Measurements from ENCODE around the gene GGCT. TPM values are rescaled to one million over a fixed set of nuclear protein-coding genes. Genes with fewer than 3 reads are reported as not detected.

The GGCT gene
- total RNA-seq, 4 donors from 2014 or later, result 10.8 to 39.9 (median 17.8) TPM

GRCh38 chr7:30470163-30470770 lies 34.4 kb downstream of the GGCT start:
- WGBS, result 33% methylated on average over 9 of the region's 14 CpGs
- Histone ChIP-seq H3K27ac (replicated peaks in 1 of 4) (peak overlapping the region; percentile 84 to 87 (median 85)), H3K4me1 (peaks cover 94 to 100% (median 98%) of the 10 kb centered on the region in 4 donors), H3K36me3 (peaks cover 0 to 5% (median 0%) of the 10 kb centered on the region in 4 donors), H3K9me3 (no peaks in the 10 kb centered on the region), H3K27me3 (no peaks in the 10 kb centered on the region), H3K4me3 (peak overlapping the region in 3 of 4 donors; percentile 11 to 19 (median 17))
- intact Hi-C loops (cut with DNase I), result loop anchor here (10.0 kb wide), 1 partner anchor 185 kb away; the partner anchor contains the start of gene ZNRF2
- TF ChIP-seq POLR2AphosphoS5 (IDR thresholded peaks at IDR 0.05), result peak in 1 of 2 donors; percentile 26
- TF ChIP-seq EP300 (IDR thresholded peaks at IDR 0.05), result no peak
- DNase-seq (ENCODE audit: extremely low spot score), result no peak

DNA sequence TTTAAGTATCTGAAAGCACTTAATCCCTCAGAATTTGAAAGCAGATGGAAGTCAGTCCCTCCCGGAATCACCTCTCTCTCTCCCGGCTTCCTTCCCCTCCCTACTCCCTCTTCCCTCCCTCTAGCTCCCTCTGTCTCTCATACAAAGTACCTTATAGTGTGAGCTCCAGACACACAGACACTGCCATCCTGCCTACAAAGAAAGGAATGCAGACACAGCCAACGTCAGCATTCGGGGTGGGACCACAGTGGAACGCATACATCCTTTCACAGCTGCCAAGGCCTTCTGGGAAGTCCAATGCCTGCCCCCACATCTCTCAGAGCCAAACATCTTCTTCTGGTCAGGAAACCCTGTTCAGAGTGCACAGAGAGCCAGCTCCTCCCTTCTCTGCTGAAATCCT lies 35.3 kb downstream of the GGCT start:
- Histone ChIP-seq H3K4me1 (peaks cover 94 to 100% (median 98%) of the 10 kb centered on the region in 4 donors), H3K9me3 (no peaks in the 10 kb centered on the region), H3K27ac (replicated peaks in 1 of 4) (peak overlapping the region; percentile 84 to 87 (median 85)), H3K36me3 (peaks cover 0 to under 1% (median 0%) of the 10 kb centered on the region in 4 donors), H3K27me3 (no peaks in the 10 kb centered on the region), H3K4me3 (peak overlapping the region; percentile 3 to 32 (median 15))
- TF ChIP-seq, protein P1, sequence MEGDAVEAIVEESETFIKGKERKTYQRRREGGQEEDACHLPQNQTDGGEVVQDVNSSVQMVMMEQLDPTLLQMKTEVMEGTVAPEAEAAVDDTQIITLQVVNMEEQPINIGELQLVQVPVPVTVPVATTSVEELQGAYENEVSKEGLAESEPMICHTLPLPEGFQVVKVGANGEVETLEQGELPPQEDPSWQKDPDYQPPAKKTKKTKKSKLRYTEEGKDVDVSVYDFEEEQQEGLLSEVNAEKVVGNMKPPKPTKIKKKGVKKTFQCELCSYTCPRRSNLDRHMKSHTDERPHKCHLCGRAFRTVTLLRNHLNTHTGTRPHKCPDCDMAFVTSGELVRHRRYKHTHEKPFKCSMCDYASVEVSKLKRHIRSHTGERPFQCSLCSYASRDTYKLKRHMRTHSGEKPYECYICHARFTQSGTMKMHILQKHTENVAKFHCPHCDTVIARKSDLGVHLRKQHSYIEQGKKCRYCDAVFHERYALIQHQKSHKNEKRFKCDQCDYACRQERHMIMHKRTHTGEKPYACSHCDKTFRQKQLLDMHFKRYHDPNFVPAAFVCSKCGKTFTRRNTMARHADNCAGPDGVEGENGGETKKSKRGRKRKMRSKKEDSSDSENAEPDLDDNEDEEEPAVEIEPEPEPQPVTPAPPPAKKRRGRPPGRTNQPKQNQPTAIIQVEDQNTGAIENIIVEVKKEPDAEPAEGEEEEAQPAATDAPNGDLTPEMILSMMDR (IDR thresholded peaks at IDR 0.05), result peak; percentile 41 to 59 (median 49)
- peak; percentile 95 for TF ChIP-seq EP300 (IDR thresholded peaks at IDR 0.05)
- TF ChIP-seq POLR2A (IDR thresholded peaks at IDR 0.05; ENCODE audit: low read depth), result peak; percentile 32
- peak; percentile 84 to 86 for TF ChIP-seq POLR2AphosphoS5 (IDR thresholded peaks at IDR 0.05)
- WGBS, result 7% methylated on average over 5 of the region's 5 CpGs
- DNase-seq (ENCODE audit: extremely low spot score), result peak; percentile 97
- intact Hi-C loops (cut with DNase I), result loop anchor here (5.0 kb wide), 1 partner anchor 37 kb away; no protein-coding TSS in a partner anchor

DNA sequence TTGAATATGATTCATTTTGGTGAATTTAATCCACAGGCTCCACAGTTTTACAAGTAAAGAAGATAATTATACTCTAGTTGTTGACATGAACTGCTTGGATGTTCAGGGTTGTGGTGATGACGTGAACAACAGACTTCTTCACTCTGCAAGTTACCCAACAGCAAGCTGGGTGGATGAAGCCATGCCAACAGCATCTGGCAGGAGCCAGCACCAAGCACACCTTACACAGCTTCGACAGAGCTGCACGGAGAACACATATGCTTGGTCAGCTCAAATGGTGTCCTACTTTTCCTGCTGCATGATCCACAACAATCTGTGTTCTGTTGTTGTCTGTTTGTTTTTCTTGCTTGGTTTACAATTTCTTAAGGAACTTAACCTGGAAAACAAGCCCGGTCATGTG lies 35.8 kb downstream of the GGCT start:
- H3K4me1 ChIP-seq, result peaks cover 94 to 100% (median 99%) of the 10 kb centered on the region in 4 donors
- peak overlapping the region; percentile 84 to 87 (median 85) for H3K27ac ChIP-seq (replicated peaks in 1 of 4)

DNA sequence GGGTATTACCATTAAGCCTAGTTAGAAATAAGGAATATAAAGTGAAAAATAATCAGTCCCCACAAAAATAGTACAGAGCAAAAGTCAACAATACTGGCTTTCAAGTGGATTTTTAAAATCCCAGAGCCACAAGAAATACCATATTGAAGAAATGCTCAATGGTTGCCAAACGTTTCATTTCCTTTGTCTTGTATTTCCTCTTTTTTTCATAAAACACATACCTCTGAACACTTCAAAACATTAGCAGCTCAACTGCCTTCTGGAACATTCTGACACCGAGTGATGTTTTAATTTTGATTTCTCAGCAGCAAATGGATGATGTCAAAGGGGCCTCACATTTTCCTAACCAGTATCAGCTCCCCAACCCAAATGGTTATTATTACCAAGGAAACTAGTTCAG lies 36.6 kb downstream of the GGCT start:
- TF ChIP-seq EP300 (IDR thresholded peaks at IDR 0.05) (no peak), POLR2AphosphoS5 (IDR thresholded peaks at IDR 0.05) (no peak), POLR2A (IDR thresholded peaks at IDR 0.05; ENCODE audit: low read depth) (no peak)
- TF ChIP-seq, protein P1 (IDR thresholded peaks at IDR 0.05), result no peak
- H3K4me3 ChIP-seq, result no peak overlapping the region
- peak overlapping the region; percentile 84 to 87 (median 85) for H3K27ac ChIP-seq (replicated peaks in 1 of 4)
- H3K9me3 ChIP-seq, result no peaks in the 10 kb centered on the region
- H3K4me1 ChIP-seq, result peaks cover 92 to 100% (median 97%) of the 10 kb centered on the region in 4 donors
- H3K27me3 ChIP-seq, result no peaks in the 10 kb centered on the region
- no peaks in the 10 kb centered on the region for H3K36me3 ChIP-seq
- WGBS, result 60% methylated on average over 2 of the region's 2 CpGs
- DNase-seq (ENCODE audit: extremely low spot score), result no peak
- intact Hi-C loops (cut with DNase I), result loop anchor here (5.0 kb wide), 1 partner anchor 36 kb away; no protein-coding TSS in a partner anchor

More for the DNA sequence above, 35.8 kb downstream of the GGCT start:
- Histone ChIP-seq H3K9me3 (no peaks in the 10 kb centered on the region), H3K36me3 (no peaks in the 10 kb centered on the region), H3K4me3 (peak overlapping the region; percentile 3 to 32 (median 15)), H3K27me3 (no peaks in the 10 kb centered on the region)
- DNase-seq (ENCODE audit: extremely low spot score), result no peak
- 61% methylated on average over 4 of the region's 4 CpGs for WGBS
- TF ChIP-seq, protein P1 (IDR thresholded peaks at IDR 0.05), result no peak
- TF ChIP-seq POLR2AphosphoS5 (IDR thresholded peaks at IDR 0.05), result no peak
- TF ChIP-seq EP300 (IDR thresholded peaks at IDR 0.05), result no peak
- no peak for TF ChIP-seq POLR2A (IDR thresholded peaks at IDR 0.05; ENCODE audit: low read depth)
- intact Hi-C loops (cut with DNase I), result loop anchor here (5.0 kb wide), 1 partner anchor 36 kb away; no protein-coding TSS in a partner anchor

- Histone ChIP-seq H3K4me1 (peaks cover 84 to 99% (median 89%) of the 10 kb centered on the region in 4 donors), H3K9me3 (no peaks in the 10 kb centered on the region), H3K27me3 (no peaks in the 10 kb centered on the region), H3K27ac (replicated peaks in 1 of 4) (peak overlapping the region in 3 of 4 donors; percentile 40 to 85 (median 84)), H3K4me3 (no peak overlapping the region), H3K36me3 (no peaks in the 10 kb centered on the region)
- intact Hi-C loops (cut with DNase I), result loop anchor here (5.0 kb wide), 1 partner anchor 35 kb away; no protein-coding TSS in a partner anchor
- 90% methylated on average over 4 of the region's 4 CpGs for WGBS
- TF ChIP-seq POLR2A (IDR thresholded peaks at IDR 0.05; ENCODE audit: low read depth) (no peak), POLR2AphosphoS5 (IDR thresholded peaks at IDR 0.05) (no peak), EP300 (IDR thresholded peaks at IDR 0.05) (no peak)
- TF ChIP-seq, protein P1 (IDR thresholded peaks at IDR 0.05), result no peak
- DNase-seq (ENCODE audit: extremely low spot score), result no peak
Measured at GRCh38 chr7:30467271-30467670, 37.4 kb downstream of the GGCT start.
